Measurements from ENCODE around the gene ENTPD6.

The ENTPD6 gene

DNA sequence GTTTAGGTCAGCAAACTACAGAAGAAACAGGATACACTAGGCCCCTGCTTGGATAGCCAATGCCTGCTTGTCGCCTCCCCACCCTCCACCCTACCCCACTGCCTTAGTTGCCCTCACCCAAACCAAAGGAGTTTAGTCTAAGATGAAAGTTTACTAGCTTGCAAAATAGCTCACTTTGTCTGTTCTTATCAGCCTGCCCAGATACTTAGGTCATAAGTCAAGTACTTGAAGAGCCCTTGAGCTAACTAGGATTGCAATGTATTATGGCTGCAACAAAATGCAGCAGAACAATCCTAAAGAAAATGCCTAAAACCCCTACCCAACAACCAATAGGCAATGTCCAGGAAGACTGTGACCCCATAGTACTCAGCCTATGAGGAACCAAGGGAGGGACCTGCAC is 7.3 kb upstream of the ENTPD6 start:
- DNase-seq (ENCODE audit: low read depth), result no peak

GRCh38 chr20:25191051-25191450 is 4.5 kb upstream of the ENTPD6 start:
- no peak for DNase-seq (ENCODE audit: low read depth)

DNA sequence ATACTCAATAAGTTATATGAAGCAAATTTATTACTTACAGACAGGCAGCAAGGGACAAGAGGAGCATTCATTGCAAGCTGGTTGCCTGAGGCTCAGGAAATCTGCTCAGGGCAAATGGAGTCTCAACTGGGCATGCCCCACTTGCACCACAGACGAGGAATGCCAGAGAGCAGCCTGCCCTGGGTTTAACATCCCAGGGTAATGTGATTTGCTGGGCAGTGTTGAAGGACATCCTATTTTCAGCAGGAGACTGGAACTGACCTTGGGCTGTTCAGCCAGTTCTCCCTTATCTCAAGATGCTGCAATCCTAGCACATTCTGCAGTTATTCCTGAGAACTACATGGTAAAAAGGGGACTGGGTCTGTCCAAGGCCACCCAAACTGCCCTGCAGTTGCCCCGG is 3.8 kb upstream of the ENTPD6 start:
- no peak for DNase-seq (ENCODE audit: low read depth)

- no peak for DNase-seq (ENCODE audit: low read depth)
Observed at GRCh38 chr20:25193843-25194242, 1.7 kb upstream of the ENTPD6 start.

GRCh38 chr20:25194333-25194972 is 1.1 kb upstream of the ENTPD6 start:
- DNase-seq (ENCODE audit: low read depth), result no peak

- peak; percentile 46 for DNase-seq (ENCODE audit: low read depth)
Observed at GRCh38 chr20:25195962-25196785, 662 bp downstream of the ENTPD6 start.

- DNase-seq (ENCODE audit: low read depth), result no peak
Observed at GRCh38 chr20:25196786-25197120, 1.2 kb downstream of the ENTPD6 start.

- no peak for DNase-seq (ENCODE audit: low read depth)
Observed at GRCh38 chr20:25197183-25197869, 1.8 kb downstream of the ENTPD6 start.

- DNase-seq (ENCODE audit: low read depth), result no peak
Observed at GRCh38 chr20:25197870-25198190, 2.3 kb downstream of the ENTPD6 start.

DNA sequence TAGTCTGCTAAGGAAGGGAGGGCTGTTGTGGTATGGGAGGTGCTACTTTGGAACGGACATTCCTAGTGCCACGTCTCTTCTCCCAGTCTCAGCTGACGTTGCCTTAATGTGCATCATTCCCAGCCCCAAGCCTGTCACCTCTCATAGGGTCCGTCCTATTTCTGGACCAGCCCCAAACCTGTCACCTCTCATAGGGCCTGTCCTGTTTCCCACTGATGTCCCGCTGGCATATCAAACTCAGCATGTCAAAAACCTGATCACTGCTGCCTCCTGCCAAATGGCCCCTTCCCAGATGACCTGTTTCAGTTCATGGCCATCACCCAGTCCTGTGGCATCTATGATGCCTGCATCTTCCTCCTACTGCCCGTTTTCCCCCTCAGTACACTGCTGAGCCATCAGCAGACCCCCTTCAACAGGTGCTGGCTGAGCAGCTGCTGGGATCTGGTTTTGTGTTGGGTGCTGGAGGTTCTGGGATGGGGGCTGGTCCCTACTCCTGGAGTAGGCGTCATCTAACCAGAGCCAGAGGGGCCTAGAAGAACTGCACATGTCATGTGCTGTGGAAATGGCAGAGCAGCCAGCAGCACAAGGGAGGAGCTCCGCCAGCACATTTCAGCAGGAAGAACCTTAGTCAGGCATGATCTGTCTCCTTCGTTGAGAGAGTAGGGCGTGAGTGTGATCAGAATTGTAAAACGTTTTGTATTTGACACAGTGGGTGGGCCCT is 3.3 kb downstream of the ENTPD6 start:
- DNase-seq (ENCODE audit: low read depth), result no peak

- DNase-seq (ENCODE audit: low read depth), result no peak
Observed at GRCh38 chr20:25199473-25200260, 4.2 kb downstream of the ENTPD6 start.

- DNase-seq (ENCODE audit: low read depth), result no peak
Observed at GRCh38 chr20:25203089-25203488, 7.6 kb downstream of the ENTPD6 start.

- no peak for DNase-seq (ENCODE audit: low read depth)
Observed at GRCh38 chr20:25203871-25204320, 8.4 kb downstream of the ENTPD6 start.

DNA sequence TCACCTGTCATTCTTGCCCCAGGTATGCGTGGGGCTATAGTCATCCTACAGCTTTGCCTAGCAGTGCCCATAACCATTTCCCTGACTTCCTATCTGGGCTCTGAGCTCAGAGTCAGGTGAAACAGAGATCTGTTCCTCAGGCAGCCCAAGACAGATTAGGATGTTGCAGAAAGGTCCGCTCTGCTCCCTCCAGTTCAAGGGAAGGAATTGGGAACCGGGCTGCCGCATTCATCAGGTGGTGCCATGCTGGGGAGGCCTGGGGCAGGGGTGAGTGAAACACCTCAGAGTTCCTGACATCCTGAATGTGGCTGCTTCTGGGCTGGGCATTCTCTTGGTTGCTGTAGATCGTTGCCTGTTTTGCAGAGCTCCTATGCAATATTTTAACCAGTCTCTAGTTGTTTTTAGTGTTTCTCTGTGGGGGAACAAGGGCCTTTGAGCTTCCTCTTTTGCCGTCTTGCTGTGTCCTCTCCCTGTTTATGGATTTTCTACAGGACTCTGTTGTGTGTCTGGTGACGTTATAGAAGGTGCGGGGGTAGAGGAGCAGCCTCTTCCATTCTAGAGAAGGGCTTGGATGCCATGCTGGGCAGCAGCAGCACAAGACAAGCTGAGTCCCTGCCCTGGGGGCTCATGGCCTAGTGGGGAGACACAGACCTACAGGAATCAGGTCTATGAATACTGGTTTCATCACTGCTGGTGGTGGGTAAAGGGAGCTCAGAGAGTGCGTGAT is 9.2 kb downstream of the ENTPD6 start:
- no peak for DNase-seq (ENCODE audit: low read depth)

DNA sequence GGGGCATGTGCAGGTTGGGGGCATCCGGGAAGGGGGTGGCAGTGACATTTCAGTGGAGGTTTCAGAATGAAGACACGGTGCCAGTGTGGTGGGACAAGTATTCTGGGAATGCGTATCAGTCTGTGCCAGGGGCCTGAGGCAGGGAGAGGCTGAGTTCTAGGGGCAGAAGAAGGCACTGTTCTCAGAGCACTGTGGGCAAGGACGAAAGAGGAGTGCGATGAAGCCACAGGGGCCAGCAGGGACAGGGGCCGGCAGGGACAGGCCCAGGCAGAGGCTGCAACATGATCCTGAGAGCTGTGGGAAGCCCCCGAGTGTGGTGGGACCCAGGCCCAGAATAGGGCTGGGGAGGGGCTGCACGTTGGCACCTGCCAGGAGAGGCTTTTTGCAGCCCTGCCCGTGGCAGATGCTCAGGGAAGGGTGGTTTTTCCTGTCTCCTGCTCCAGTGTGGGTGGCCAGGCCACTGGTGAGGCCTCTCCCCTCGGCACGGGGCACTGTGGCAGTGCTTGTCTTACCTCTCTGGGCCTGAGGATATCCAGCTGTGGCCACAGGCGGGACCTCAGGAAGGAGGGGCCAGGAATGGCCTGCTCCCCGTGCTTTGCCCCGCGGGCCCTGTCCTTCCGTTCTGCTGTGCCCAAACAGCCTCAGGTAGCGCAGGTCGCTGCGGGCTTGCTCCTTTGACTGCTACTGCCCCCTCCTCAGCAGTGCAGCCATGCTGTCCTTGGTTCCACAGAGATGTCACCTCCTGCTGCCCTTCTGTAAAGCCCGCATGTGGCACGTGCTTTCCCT is 10.0 kb downstream of the ENTPD6 start:
- DNase-seq (ENCODE audit: low read depth), result no peak

- no peak for DNase-seq (ENCODE audit: low read depth)
Observed at GRCh38 chr20:25206063-25206403, 10.5 kb downstream of the ENTPD6 start.

- no peak for DNase-seq (ENCODE audit: low read depth)
Observed at GRCh38 chr20:25206548-25206947, 11.0 kb downstream of the ENTPD6 start.

- DNase-seq (ENCODE audit: low read depth), result no peak
Observed at GRCh38 chr20:25207149-25207959, 11.8 kb downstream of the ENTPD6 start.

- no peak for DNase-seq (ENCODE audit: low read depth)
Observed at GRCh38 chr20:25207960-25208534, 12.5 kb downstream of the ENTPD6 start.
